ENCODE results near the gene MARK4. TPM values are rescaled to one million over a fixed set of nuclear protein-coding genes. Genes with fewer than 3 reads are reported as not detected.
A peak's percentile ranks its signal among the peaks of the same experiment; 100 is the strongest.

The MARK4 gene
- total and polyA plus RNA-seq, 2 experiments from 2014 or later, result 16.6 to 38.6 TPM

- Histone ChIP-seq H2AFZ (no peak overlapping the region), H3K79me2 (replicated peaks; ENCODE audit: insufficient read depth) (no peaks in the 10 kb centered on the region), H3K4me3 (no peak overlapping the region), H3K36me3 (ENCODE audit: insufficient read depth) (0 out of 2 replicates have a peak, but pooled peaks cover 8% of the 10 kb centered on the region), H3K9me2 (ENCODE audit: insufficient read depth) (no peaks in the 10 kb centered on the region), H3K27me3 (ENCODE audit: insufficient read depth) (no peaks in the 10 kb centered on the region), H3K27ac (ENCODE audit: low read depth) (no peak overlapping the region), H4K20me1 (replicated peaks; ENCODE audit: insufficient read depth) (no peaks in the 10 kb centered on the region; the same call in 1 of the 2 replicates), H3K4me2 (no peak overlapping the region), H3K4me1 (ENCODE audit: insufficient read depth) (no peaks in the 10 kb centered on the region), H3F3A (replicated peaks; ENCODE audit: low read depth) (no peaks in the 10 kb centered on the region)
- peaks cover 34% of the 10 kb centered on the region for H3K36me3 Mint-ChIP-seq (ENCODE audit: low read depth)
- H3K4me1 Mint-ChIP-seq, result no peaks in the 10 kb centered on the region; the same call in 1 of the 3 replicates
- TF ChIP-seq CREB1 (CRISPR knock-in tag; IDR thresholded peaks at IDR 0.05; ENCODE audit: low read depth) (no peak), POLR2AphosphoS5 (IDR thresholded peaks at IDR 0.05; ENCODE audit: low read depth) (peak; percentile 51)
- TF ChIP-seq, protein P1, sequence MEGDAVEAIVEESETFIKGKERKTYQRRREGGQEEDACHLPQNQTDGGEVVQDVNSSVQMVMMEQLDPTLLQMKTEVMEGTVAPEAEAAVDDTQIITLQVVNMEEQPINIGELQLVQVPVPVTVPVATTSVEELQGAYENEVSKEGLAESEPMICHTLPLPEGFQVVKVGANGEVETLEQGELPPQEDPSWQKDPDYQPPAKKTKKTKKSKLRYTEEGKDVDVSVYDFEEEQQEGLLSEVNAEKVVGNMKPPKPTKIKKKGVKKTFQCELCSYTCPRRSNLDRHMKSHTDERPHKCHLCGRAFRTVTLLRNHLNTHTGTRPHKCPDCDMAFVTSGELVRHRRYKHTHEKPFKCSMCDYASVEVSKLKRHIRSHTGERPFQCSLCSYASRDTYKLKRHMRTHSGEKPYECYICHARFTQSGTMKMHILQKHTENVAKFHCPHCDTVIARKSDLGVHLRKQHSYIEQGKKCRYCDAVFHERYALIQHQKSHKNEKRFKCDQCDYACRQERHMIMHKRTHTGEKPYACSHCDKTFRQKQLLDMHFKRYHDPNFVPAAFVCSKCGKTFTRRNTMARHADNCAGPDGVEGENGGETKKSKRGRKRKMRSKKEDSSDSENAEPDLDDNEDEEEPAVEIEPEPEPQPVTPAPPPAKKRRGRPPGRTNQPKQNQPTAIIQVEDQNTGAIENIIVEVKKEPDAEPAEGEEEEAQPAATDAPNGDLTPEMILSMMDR (conservative IDR thresholded peaks at IDR 0.05; ENCODE audit: low read depth in 2 of 2), result no peak
- TF ChIP-seq, protein P2, sequence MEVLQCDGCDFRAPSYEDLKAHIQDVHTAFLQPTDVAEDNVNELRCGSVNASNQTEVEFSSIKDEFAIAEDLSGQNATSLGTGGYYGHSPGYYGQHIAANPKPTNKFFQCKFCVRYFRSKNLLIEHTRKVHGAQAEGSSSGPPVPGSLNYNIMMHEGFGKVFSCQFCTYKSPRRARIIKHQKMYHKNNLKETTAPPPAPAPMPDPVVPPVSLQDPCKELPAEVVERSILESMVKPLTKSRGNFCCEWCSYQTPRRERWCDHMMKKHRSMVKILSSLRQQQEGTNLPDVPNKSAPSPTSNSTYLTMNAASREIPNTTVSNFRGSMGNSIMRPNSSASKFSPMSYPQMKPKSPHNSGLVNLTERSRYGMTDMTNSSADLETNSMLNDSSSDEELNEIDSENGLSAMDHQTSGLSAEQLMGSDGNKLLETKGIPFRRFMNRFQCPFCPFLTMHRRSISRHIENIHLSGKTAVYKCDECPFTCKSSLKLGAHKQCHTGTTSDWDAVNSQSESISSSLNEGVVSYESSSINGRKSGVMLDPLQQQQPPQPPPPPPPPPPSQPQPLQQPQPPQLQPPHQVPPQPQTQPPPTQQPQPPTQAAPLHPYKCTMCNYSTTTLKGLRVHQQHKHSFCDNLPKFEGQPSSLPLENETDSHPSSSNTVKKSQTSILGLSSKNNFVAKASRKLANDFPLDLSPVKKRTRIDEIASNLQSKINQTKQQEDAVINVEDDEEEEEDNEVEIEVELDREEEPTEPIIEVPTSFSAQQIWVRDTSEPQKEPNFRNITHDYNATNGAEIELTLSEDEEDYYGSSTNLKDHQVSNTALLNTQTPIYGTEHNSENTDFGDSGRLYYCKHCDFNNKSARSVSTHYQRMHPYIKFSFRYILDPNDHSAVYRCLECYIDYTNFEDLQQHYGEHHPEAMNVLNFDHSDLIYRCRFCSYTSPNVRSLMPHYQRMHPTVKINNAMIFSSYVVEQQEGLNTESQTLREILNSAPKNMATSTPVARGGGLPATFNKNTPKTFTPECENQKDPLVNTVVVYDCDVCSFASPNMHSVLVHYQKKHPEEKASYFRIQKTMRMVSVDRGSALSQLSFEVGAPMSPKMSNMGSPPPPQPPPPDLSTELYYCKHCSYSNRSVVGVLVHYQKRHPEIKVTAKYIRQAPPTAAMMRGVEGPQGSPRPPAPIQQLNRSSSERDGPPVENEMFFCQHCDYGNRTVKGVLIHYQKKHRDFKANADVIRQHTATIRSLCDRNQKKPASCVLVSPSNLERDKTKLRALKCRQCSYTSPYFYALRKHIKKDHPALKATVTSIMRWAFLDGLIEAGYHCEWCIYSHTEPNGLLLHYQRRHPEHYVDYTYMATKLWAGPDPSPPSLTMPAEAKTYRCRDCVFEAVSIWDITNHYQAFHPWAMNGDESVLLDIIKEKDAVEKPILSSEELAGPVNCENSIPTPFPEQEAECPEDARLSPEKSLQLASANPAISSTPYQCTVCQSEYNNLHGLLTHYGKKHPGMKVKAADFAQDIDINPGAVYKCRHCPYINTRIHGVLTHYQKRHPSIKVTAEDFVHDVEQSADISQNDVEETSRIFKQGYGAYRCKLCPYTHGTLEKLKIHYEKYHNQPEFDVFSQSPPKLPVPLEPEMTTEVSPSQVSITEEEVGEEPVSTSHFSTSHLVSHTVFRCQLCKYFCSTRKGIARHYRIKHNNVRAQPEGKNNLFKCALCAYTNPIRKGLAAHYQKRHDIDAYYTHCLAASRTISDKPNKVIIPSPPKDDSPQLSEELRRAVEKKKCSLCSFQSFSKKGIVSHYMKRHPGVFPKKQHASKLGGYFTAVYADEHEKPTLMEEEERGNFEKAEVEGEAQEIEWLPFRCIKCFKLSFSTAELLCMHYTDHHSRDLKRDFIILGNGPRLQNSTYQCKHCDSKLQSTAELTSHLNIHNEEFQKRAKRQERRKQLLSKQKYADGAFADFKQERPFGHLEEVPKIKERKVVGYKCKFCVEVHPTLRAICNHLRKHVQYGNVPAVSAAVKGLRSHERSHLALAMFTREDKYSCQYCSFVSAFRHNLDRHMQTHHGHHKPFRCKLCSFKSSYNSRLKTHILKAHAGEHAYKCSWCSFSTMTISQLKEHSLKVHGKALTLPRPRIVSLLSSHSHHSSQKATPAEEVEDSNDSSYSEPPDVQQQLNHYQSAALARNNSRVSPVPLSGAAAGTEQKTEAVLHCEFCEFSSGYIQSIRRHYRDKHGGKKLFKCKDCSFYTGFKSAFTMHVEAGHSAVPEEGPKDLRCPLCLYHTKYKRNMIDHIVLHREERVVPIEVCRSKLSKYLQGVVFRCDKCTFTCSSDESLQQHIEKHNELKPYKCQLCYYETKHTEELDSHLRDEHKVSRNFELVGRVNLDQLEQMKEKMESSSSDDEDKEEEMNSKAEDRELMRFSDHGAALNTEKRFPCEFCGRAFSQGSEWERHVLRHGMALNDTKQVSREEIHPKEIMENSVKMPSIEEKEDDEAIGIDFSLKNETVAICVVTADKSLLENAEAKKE (CRISPR knock-in tag; IDR thresholded peaks at IDR 0.05), result no peak
- peaks cover 12% of the 10 kb centered on the region for H3K27me3 Mint-ChIP-seq (ENCODE audit: insufficient read depth, low read depth, poor library complexity)
- H3K4me3 Mint-ChIP-seq, result no peak overlapping the region
- no peaks in the 10 kb centered on the region for H3K9me3 Mint-ChIP-seq
- DNase-seq (ENCODE audit: low spot score) (no peak), ATAC-seq (no peak)
- H3K27ac Mint-ChIP-seq, result no peak overlapping the region
These were observed 98.0 kb downstream of the MARK4 start for GRCh38 chr19:45349126-45349415.
